Measurements from ENCODE around the gene PPTC7. TPM values are rescaled to one million over a fixed set of nuclear protein-coding genes. Genes with fewer than 3 reads are reported as not detected.

The PPTC7 gene
- total and polyA plus RNA-seq, 10 of the 15 experiments (the other 5 are each of a cell fraction or from before 2014, with no cell fraction given): 4.0 to 69.6 (median 12.3) TPM

GRCh38 chr12:110514363-110514762 is 68.8 kb downstream of the PPTC7 start:
- Histone ChIP-seq H2AFZ (ENCODE audit: control insufficient read depth, low read depth, low read length) (no peak overlapping the region), H3K9ac (ENCODE audit: control insufficient read depth, insufficient read depth, low read length) (no peak overlapping the region), H3K9me3 (replicated peaks; ENCODE audit: control insufficient read depth, insufficient read depth, low read length) (no peaks in the 10 kb centered on the region), H3K79me2 (ENCODE audit: control insufficient read depth, insufficient read depth, low read length) (no peaks in the 10 kb centered on the region), H3K4me3 (no peak overlapping the region), H3K4me2 (ENCODE audit: control insufficient read depth, insufficient read depth) (no peak overlapping the region), H3K4me1 (ENCODE audit: control insufficient read depth, insufficient read depth, low read length) (no peaks in the 10 kb centered on the region), H4K20me1 (ENCODE audit: control insufficient read depth, insufficient read depth) (no peaks in the 10 kb centered on the region), H3K27me3 (replicated peaks in 1 of 2; ENCODE audit: control insufficient read depth in 2 of 2, insufficient read depth in 2 of 2, low read length in 1 of 2) (no peaks in the 10 kb centered on the region), H3K36me3 (ENCODE audit: control insufficient read depth in 2 of 2, insufficient read depth in 2 of 2, low read length in 1 of 2) (no peaks in the 10 kb centered on the region), H3K27ac (ENCODE audit: control insufficient read depth, insufficient read depth) (no peak overlapping the region)
- intact Hi-C loops (cut with micrococcal nuclease; ENCODE audit: unreplicated experiment): loop anchor here (5.0 kb wide), 3 partner anchors 33 to 373 kb away; no protein-coding TSS in a partner anchor
- CTCF ChIA-PET: interaction anchor here (1.2 to 21.1 kb wide), 16 partner anchors 9 to 374 kb away, joined by 4 to 462 read pairs (median 6); partner anchors contain the start of genes ARPC3, FAM216A and GPN3
- POLR2A ChIA-PET: interaction anchor here (0.9 to 4.7 kb wide), 7 partner anchors 11 to 86 kb away, joined by 3 to 31 read pairs (median 7); partner anchors contain the start of gene ARPC3
- RAD21 ChIA-PET (ENCODE audit: unreplicated experiment): interaction anchor here (1.3 to 5.5 kb wide), 10 partner anchors 12 to 85 kb away, joined by 4 to 153 read pairs (median 13); partner anchors contain the start of gene ARPC3
- no TSS peak for BruUV-seq (replicated peaks)
- no peak for TF ChIP-seq E4F1 (IDR thresholded peaks at IDR 0.05; ENCODE audit: borderline replicate concordance, partially characterized antibody)
- no peak for TF ChIP-seq NFIC (IDR thresholded peaks at IDR 0.05; ENCODE audit: low read depth, low read length)
- no peak for TF ChIP-seq ZNF687 (IDR thresholded peaks at IDR 0.05)
- no peak for TF ChIP-seq PKNOX1 (IDR thresholded peaks at IDR 0.05)
- no peak for TF ChIP-seq IRF5 (IDR thresholded peaks at IDR 0.05; ENCODE audit: borderline replicate concordance)
- TF ChIP-seq KLF5 (IDR thresholded peaks at IDR 0.05; ENCODE audit: partially characterized antibody): no peak
- TF ChIP-seq FOXK2 (IDR thresholded peaks at IDR 0.05): no peak
- TF ChIP-seq ASH2L (IDR thresholded peaks at IDR 0.05; ENCODE audit: borderline replicate concordance, low read depth): no peak
- DNase-seq (ENCODE audit: low read depth, low spot score) (no peak), ATAC-seq (no peak), FAIRE-seq (no peak)
- SMC1A ChIA-PET (ENCODE audit: uncharacterized antibody, unreplicated experiment): interaction anchor here (0.8 to 26.9 kb wide), 15 partner anchors 8 to 106 kb away, joined by 3 to 492 read pairs (median 7); no protein-coding TSS in a partner anchor
- in situ Hi-C loops (cut with MboI): loop anchor here (5.0 kb wide), 1 partner anchor 88 kb away; no protein-coding TSS in a partner anchor
- 44% methylated on average over 1 of the region's 1 CpG for WGBS (ENCODE audit: insufficient coverage, insufficient replicate concordance, low lambda C conversion rate, missing lambda C conversion rate)

All from GM12878 (cell line).